Neural progenitor cell (in vitro differentiated cells): ENCODE data around the gene LPP. TPM values are rescaled to one million over a fixed set of nuclear protein-coding genes. Genes with fewer than 3 reads are reported as not detected.

ENCODE experiments used
- DNase-seq: peaks from one replicate; pipeline ENCODE4 v3.0.0-alpha.2; 2016; ENCODE audit warnings: low spot score
- H2AFZ ChIP-seq: fragments of 200-600 bp; sonication (generic); replicated peaks from 2 replicates; pipeline ENCODE4 v1.6.1; 2016; ENCODE audit warnings: antibody characterized with exemption
- H3F3A ChIP-seq: fragments of 200-600 bp; sonication (generic); 2 replicates; pipeline ENCODE4 v1.6.1; 2016; ENCODE audit warnings: antibody characterized with exemption, low read depth
- H3K27ac ChIP-seq: fragments of 200-600 bp; sonication (generic); 2 replicates; pipeline ENCODE4 v1.5.1; 2016; ENCODE audit warnings: mild to moderate bottlenecking
- H3K27me3 ChIP-seq: fragments of 200-600 bp; sonication (generic); 2 replicates; pipeline ENCODE4 v1.6.1; 2016; ENCODE audit warnings: mild to moderate bottlenecking, moderate library complexity
- H3K36me3 ChIP-seq: fragments of 200-600 bp; sonication (generic); 2 replicates; pipeline ENCODE4 v1.5.1; 2016
- H3K4me1 ChIP-seq: fragments of 200-600 bp; sonication (generic); 2 replicates; pipeline ENCODE4 v1.6.1; 2016; ENCODE audit warnings: mixed run types
- H3K4me2 ChIP-seq: fragments of 200-600 bp; sonication (generic); 2 replicates; pipeline ENCODE4 v1.6.1; 2016
- H3K4me3 ChIP-seq: fragments of 200-600 bp; sonication (generic); 2 replicates; pipeline ENCODE4 v1.5.1; 2016
- H3K79me2 ChIP-seq: fragments of 200-600 bp; sonication (generic); 2 replicates; pipeline ENCODE4 v1.6.1; 2016; ENCODE audit warnings: low read depth
- H3K9ac ChIP-seq: fragments of 200-600 bp; sonication (generic); 2 replicates; pipeline ENCODE4 v1.6.1; 2016
- H3K9me3 ChIP-seq: fragments of 200-600 bp; sonication (generic); 2 replicates; pipeline ENCODE4 v1.5.1; 2016; ENCODE audit warnings: low read depth
- H4K20me1 ChIP-seq: fragments of 200-600 bp; sonication (generic); 2 replicates; pipeline ENCODE4 v1.6.1; 2016; ENCODE audit warnings: low read depth
- H3K27ac Mint-ChIP-seq: 3 replicates; pipeline ENCODE4 v1.8.0; 2021; ENCODE audit warnings: mixed read lengths
- H3K27me3 Mint-ChIP-seq: 2 replicates; pipeline ENCODE4 v1.8.0; 2022; ENCODE audit warnings: low read depth, mild to moderate bottlenecking, inconsistent platforms, moderate library complexity, mixed read lengths; ENCODE audit not compliant: insufficient read depth
- H3K36me3 Mint-ChIP-seq: 3 replicates; pipeline ENCODE4 v1.8.0; 2021; ENCODE audit warnings: mixed read lengths
- H3K4me1 Mint-ChIP-seq: 3 replicates; pipeline ENCODE4 v1.8.0; 2021; ENCODE audit warnings: mixed read lengths
- H3K4me3 Mint-ChIP-seq: 3 replicates; pipeline ENCODE4 v1.8.0; 2021; ENCODE audit warnings: mild to moderate bottlenecking, moderate library complexity, mixed read lengths
- H3K9me3 Mint-ChIP-seq: 3 replicates; pipeline ENCODE4 v1.8.0; 2020; ENCODE audit warnings: mixed read lengths
- EZH2 ChIP-seq: fragments of 200-600 bp; sonication (generic); IDR thresholded peaks from 2 replicates; pipeline ENCODE4 v1.6.1; 2017; ENCODE audit warnings: antibody characterized with exemption, mild to moderate bottlenecking, moderate library complexity
- EZH2phosphoT487 ChIP-seq: fragments of 200-600 bp; sonication (generic); IDR thresholded peaks from 2 replicates; pipeline ENCODE4 v1.6.1; 2017; ENCODE audit warnings: antibody characterized with exemption
- total RNA-seq: library from RNA; depleted of rRNA; stranded (reverse); fragments of >200 nt; gene quantifications from 2 replicates; pipeline ENCODE4 v1.2.3, GENCODE V29; 2015; ENCODE audit warnings: low replicate concordance
- TF ChIP-seq, protein P1 (sequence below): fragments of 200-600 bp; sonication (generic); IDR thresholded peaks from 2 replicates; pipeline ENCODE4 v1.5.1; 2017; ENCODE audit warnings: antibody characterized with exemption, mild to moderate bottlenecking

The LPP gene
- total RNA-seq, 1 donor from 2014 or later, result 18.9 TPM

GRCh38 chr3:188178293-188178936 is 24.5 kb downstream of the LPP start:
- peaks cover 28% of the 10 kb centered on the region for H3K36me3 Mint-ChIP-seq
- H3K9me3 Mint-ChIP-seq, result no peaks in the 10 kb centered on the region
- H4K20me1 ChIP-seq, result peaks cover 10% of the 10 kb centered on the region
- H3K27me3 ChIP-seq, result no peaks in the 10 kb centered on the region
- no peak overlapping the region for H3K4me2 ChIP-seq
- no peaks in the 10 kb centered on the region for H3K9me3 ChIP-seq
- no peak overlapping the region for H3K9ac ChIP-seq
- no peaks in the 10 kb centered on the region for H3K4me1 ChIP-seq
- no peak overlapping the region for H2AFZ ChIP-seq
- TF ChIP-seq, protein P1, sequence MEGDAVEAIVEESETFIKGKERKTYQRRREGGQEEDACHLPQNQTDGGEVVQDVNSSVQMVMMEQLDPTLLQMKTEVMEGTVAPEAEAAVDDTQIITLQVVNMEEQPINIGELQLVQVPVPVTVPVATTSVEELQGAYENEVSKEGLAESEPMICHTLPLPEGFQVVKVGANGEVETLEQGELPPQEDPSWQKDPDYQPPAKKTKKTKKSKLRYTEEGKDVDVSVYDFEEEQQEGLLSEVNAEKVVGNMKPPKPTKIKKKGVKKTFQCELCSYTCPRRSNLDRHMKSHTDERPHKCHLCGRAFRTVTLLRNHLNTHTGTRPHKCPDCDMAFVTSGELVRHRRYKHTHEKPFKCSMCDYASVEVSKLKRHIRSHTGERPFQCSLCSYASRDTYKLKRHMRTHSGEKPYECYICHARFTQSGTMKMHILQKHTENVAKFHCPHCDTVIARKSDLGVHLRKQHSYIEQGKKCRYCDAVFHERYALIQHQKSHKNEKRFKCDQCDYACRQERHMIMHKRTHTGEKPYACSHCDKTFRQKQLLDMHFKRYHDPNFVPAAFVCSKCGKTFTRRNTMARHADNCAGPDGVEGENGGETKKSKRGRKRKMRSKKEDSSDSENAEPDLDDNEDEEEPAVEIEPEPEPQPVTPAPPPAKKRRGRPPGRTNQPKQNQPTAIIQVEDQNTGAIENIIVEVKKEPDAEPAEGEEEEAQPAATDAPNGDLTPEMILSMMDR, result no peak
- no peak for TF ChIP-seq EZH2
- no peak for TF ChIP-seq EZH2phosphoT487
- no peak overlapping the region for H3K27ac ChIP-seq
- peaks cover 27% of the 10 kb centered on the region for H3K4me1 Mint-ChIP-seq
- H3F3A ChIP-seq, result no peaks in the 10 kb centered on the region
- peak overlapping the region; percentile 0 for H3K27ac Mint-ChIP-seq
- H3K36me3 ChIP-seq, result no peaks in the 10 kb centered on the region
- H3K27me3 Mint-ChIP-seq, result no peaks in the 10 kb centered on the region
- no peak overlapping the region for H3K4me3 Mint-ChIP-seq
- H3K79me2 ChIP-seq, result peaks cover 36% of the 10 kb centered on the region
- DNase-seq, result no peak
- H3K4me3 ChIP-seq, result no peak overlapping the region

- Histone ChIP-seq H3K36me3 (no peaks in the 10 kb centered on the region), H3K4me2 (no peak overlapping the region), H2AFZ (no peak overlapping the region), H3K27me3 (no peaks in the 10 kb centered on the region), H4K20me1 (peaks cover 18% of the 10 kb centered on the region), H3K4me3 (no peak overlapping the region), H3K79me2 (peaks cover 36% of the 10 kb centered on the region), H3F3A (no peaks in the 10 kb centered on the region), H3K9ac (no peak overlapping the region), H3K27ac (no peak overlapping the region), H3K4me1 (peaks cover 2% of the 10 kb centered on the region), H3K9me3 (no peaks in the 10 kb centered on the region)
- no peak overlapping the region for H3K4me3 Mint-ChIP-seq
- no peaks in the 10 kb centered on the region for H3K9me3 Mint-ChIP-seq
- peaks cover 25% of the 10 kb centered on the region for H3K4me1 Mint-ChIP-seq
- DNase-seq, result peak; percentile 21
- TF ChIP-seq EZH2 (no peak), EZH2phosphoT487 (no peak)
- TF ChIP-seq, protein P1, result no peak
- H3K36me3 Mint-ChIP-seq, result peaks cover 23% of the 10 kb centered on the region
- H3K27ac Mint-ChIP-seq, result peak overlapping the region; percentile 51
- H3K27me3 Mint-ChIP-seq, result no peaks in the 10 kb centered on the region
Observed at GRCh38 chr3:188179006-188179966, 25.3 kb downstream of the LPP start.

GRCh38 chr3:188180114-188180513 is 26.2 kb downstream of the LPP start:
- Histone ChIP-seq H3K4me3 (no peak overlapping the region), H3K4me2 (no peak overlapping the region), H3K9me3 (no peaks in the 10 kb centered on the region), H3K27ac (no peak overlapping the region), H3K27me3 (no peaks in the 10 kb centered on the region), H3K79me2 (peaks cover 36% of the 10 kb centered on the region), H4K20me1 (peaks cover 23% of the 10 kb centered on the region), H2AFZ (no peak overlapping the region), H3K9ac (no peak overlapping the region), H3F3A (peaks cover 1% of the 10 kb centered on the region), H3K36me3 (no peaks in the 10 kb centered on the region), H3K4me1 (peaks cover 4% of the 10 kb centered on the region)
- Mint-ChIP-seq H3K36me3 (peaks cover 25% of the 10 kb centered on the region), H3K27ac (peak overlapping the region; percentile 1), H3K4me3 (no peak overlapping the region), H3K27me3 (no peaks in the 10 kb centered on the region), H3K9me3 (no peaks in the 10 kb centered on the region), H3K4me1 (peaks cover 28% of the 10 kb centered on the region)
- TF ChIP-seq, protein P1, result no peak
- TF ChIP-seq EZH2phosphoT487, result no peak
- no peak for TF ChIP-seq EZH2
- DNase-seq, result no peak
